CD1c-positive myeloid dendritic cell (primary cell): ENCODE results near the gene TNFRSF18.
"Not testable (repeated sequence)": the region's sequence is repeated elsewhere in the genome, so short reads cannot be mapped to it uniquely, and the experiment has no call there.

ENCODE experiments used
- DNase-seq: peaks from one replicate; pipeline ENCODE4 v3.0.0-alpha.2; 2016; ENCODE audit errors: extremely low spot score

The TNFRSF18 gene

GRCh38 chr1:1199141-1199960, 7.0 kb downstream of the TNFRSF18 start:
- no peak for DNase-seq

- DNase-seq = no peak
Measured at GRCh38 chr1:1198423-1199140, 7.8 kb downstream of the TNFRSF18 start.

- DNase-seq = no peak
Measured at GRCh38 chr1:1197551-1198422, 8.6 kb downstream of the TNFRSF18 start.

- no peak for DNase-seq
Measured at GRCh38 chr1:1197188-1197500, 9.2 kb downstream of the TNFRSF18 start.

GRCh38 chr1:1196431-1197187, 9.8 kb downstream of the TNFRSF18 start:
- DNase-seq = no peak

GRCh38 chr1:1195726-1196125, 10.7 kb downstream of the TNFRSF18 start:
- not testable (repeated sequence) for DNase-seq

- DNase-seq = no peak
Measured at GRCh38 chr1:1194723-1195122, 11.7 kb downstream of the TNFRSF18 start.

- no peak for DNase-seq
Measured at GRCh38 chr1:1191734-1192133, 14.7 kb downstream of the TNFRSF18 start.

GRCh38 chr1:1189111-1189510, 17.3 kb downstream of the TNFRSF18 start:
- DNase-seq = peak; percentile 70

GRCh38 chr1:1187938-1188337, 18.5 kb downstream of the TNFRSF18 start:
- DNase-seq = no peak

- no peak for DNase-seq
Measured at GRCh38 chr1:1185101-1185765, 21.2 kb downstream of the TNFRSF18 start.

GRCh38 chr1:1183833-1184775, 22.3 kb downstream of the TNFRSF18 start:
- DNase-seq = no peak

- DNase-seq = no peak
Measured at GRCh38 chr1:1183221-1183747, 23.1 kb downstream of the TNFRSF18 start.

GRCh38 chr1:1182491-1183220, 23.7 kb downstream of the TNFRSF18 start:
- DNase-seq = peak; percentile 9

GRCh38 chr1:1181938-1182410, 24.4 kb downstream of the TNFRSF18 start:
- DNase-seq = no peak

- DNase-seq = no peak
Measured at GRCh38 chr1:1181129-1181937, 25.1 kb downstream of the TNFRSF18 start.

GRCh38 chr1:1179983-1180861, 26.2 kb downstream of the TNFRSF18 start:
- DNase-seq = no peak
